C4-2B (cell line): ENCODE data around the gene PAN2.

ENCODE experiments used
- CTCF ChIP-seq: fragments of 450-650 bp; conservative IDR thresholded peaks from 2 replicates; pipeline ENCODE4 v1.5.1; 2017; ENCODE audit warnings: mild to moderate bottlenecking
- ZFX ChIP-seq: fragments of 450-650 bp; IDR thresholded peaks from 2 replicates; pipeline ENCODE4 v1.6.1; 2017

GRCh38 chr12:56337753-56338251, 4.0 kb upstream of the PAN2 start:
- no peak for TF ChIP-seq ZFX
- no peak for TF ChIP-seq CTCF
